WTC11 (cell line): Measurements from ENCODE around the gene MVD. TPM values are rescaled to one million over a fixed set of nuclear protein-coding genes. Genes with fewer than 3 reads are reported as not detected.

Experiments used
- ATAC-seq: fragments of 200-7000 bp; cut with Tn5 transposase; 2 replicates; pipeline ENCODE4 v1.10.0; 2021; ENCODE audit warnings: mild to moderate bottlenecking, moderate library complexity
- CTCF ChIA-PET: fragments of 300-600 bp; sonication (Branson Sonifier 250); formaldehyde crosslinking; loops from one replicate; lab custom pipeline; 2021; ENCODE audit warnings: antibody characterized with exemption; lab: Charles Lee
- POLR2A ChIA-PET: fragments of 350-600 bp; sonication (Branson Sonifier 250); formaldehyde crosslinking; loops from one replicate; lab custom pipeline; 2021; ENCODE audit warnings: antibody characterized with exemption; lab: Charles Lee
- DNase-seq: peaks from one replicate; pipeline ENCODE4 v3.0.0; 2021; ENCODE audit warnings: low spot score
- H3K27ac Mint-ChIP-seq: 2 replicates; pipeline ENCODE4 v1.8.0; 2021; ENCODE audit warnings: mixed read lengths
- H3K27me3 Mint-ChIP-seq: 2 replicates; pipeline ENCODE4 v1.8.0; 2021; ENCODE audit warnings: low read depth, mild to moderate bottlenecking, moderate library complexity, mixed read lengths
- H3K36me3 Mint-ChIP-seq: 2 replicates; pipeline ENCODE4 v1.8.0; 2021; ENCODE audit warnings: mixed read lengths
- H3K4me1 Mint-ChIP-seq: 2 replicates; pipeline ENCODE4 v1.8.0; 2022; ENCODE audit warnings: mixed read lengths
- H3K4me3 Mint-ChIP-seq: 2 replicates; pipeline ENCODE4 v1.8.0; 2021; ENCODE audit warnings: mild to moderate bottlenecking, moderate library complexity, mixed read lengths
- H3K9me3 Mint-ChIP-seq: 2 replicates; pipeline ENCODE4 v1.8.0; 2021; ENCODE audit warnings: mixed read lengths
- CBFB ChIP-seq: sonication (generic); formaldehyde crosslinking; IDR thresholded peaks from 2 replicates; pipeline ENCODE4 v1.8.1; 2022; ENCODE audit warnings: mild to moderate bottlenecking, low read depth, missing genetic modification reagents
- CREB1 ChIP-seq: sonication (generic); formaldehyde crosslinking; IDR thresholded peaks from 2 replicates; pipeline ENCODE4 v1.8.0; 2023; ENCODE audit warnings: mild to moderate bottlenecking, missing genetic modification reagents
- ELF4 ChIP-seq: sonication (generic); formaldehyde crosslinking; IDR thresholded peaks from 2 replicates; pipeline ENCODE4 v1.8.1; 2022; ENCODE audit warnings: low read depth, mild to moderate bottlenecking, moderate library complexity, missing genetic modification reagents
- EMX1 ChIP-seq: fragments of 250-450 bp; sonication (Bioruptor Pico); IDR thresholded peaks from 2 replicates; pipeline ENCODE4 v1.8.0; 2021; ENCODE audit warnings: mild to moderate bottlenecking
- ESRRA ChIP-seq: sonication (generic); formaldehyde crosslinking; IDR thresholded peaks from 2 replicates; pipeline ENCODE4 v1.8.1; 2022; ENCODE audit warnings: mild to moderate bottlenecking, missing genetic modification reagents, borderline replicate concordance
- GRHL2 ChIP-seq: fragments of 250-450 bp; sonication (Bioruptor Pico); IDR thresholded peaks from 2 replicates; pipeline ENCODE4 v1.8.0; 2022; ENCODE audit warnings: mild to moderate bottlenecking, moderate library complexity; ENCODE audit not compliant: insufficient replicate concordance, severe bottlenecking
- NFATC4 ChIP-seq: fragments of 250-450 bp; sonication (Bioruptor Pico); IDR thresholded peaks from 2 replicates; pipeline ENCODE4 v1.9.0; 2021; ENCODE audit warnings: mild to moderate bottlenecking
- NFE2L1 ChIP-seq: sonication (generic); formaldehyde crosslinking; IDR thresholded peaks from 2 replicates; pipeline ENCODE4 v1.8.1; 2023; ENCODE audit warnings: missing genetic modification reagents
- NR2C2 ChIP-seq: sonication (generic); formaldehyde crosslinking; IDR thresholded peaks from 2 replicates; pipeline ENCODE4 v1.8.0; 2022; ENCODE audit warnings: mild to moderate bottlenecking, missing genetic modification reagents
- OVOL2 ChIP-seq: fragments of 250-450 bp; sonication (Bioruptor Pico); IDR thresholded peaks from 2 replicates; pipeline ENCODE4 v1.9.0; 2021; ENCODE audit warnings: mild to moderate bottlenecking, borderline replicate concordance
- RORB ChIP-seq: fragments of 250-450 bp; sonication (Bioruptor Pico); IDR thresholded peaks from 2 replicates; pipeline ENCODE4 v1.9.0; 2021; ENCODE audit warnings: mild to moderate bottlenecking
- SMAD3 ChIP-seq: sonication (generic); formaldehyde crosslinking; IDR thresholded peaks from 2 replicates; pipeline ENCODE4 v1.8.0; 2022; ENCODE audit warnings: missing genetic modification reagents, mild to moderate bottlenecking, borderline replicate concordance
- SMAD4 ChIP-seq: sonication (generic); formaldehyde crosslinking; IDR thresholded peaks from 2 replicates; pipeline ENCODE4 v1.8.0; 2022; ENCODE audit warnings: mild to moderate bottlenecking, missing genetic modification reagents
- SOX15 ChIP-seq: fragments of 250-450 bp; sonication (Bioruptor Pico); IDR thresholded peaks from 2 replicates; pipeline ENCODE4 v1.9.0; 2021; ENCODE audit warnings: mild to moderate bottlenecking
- SP1 ChIP-seq: sonication (generic); formaldehyde crosslinking; conservative IDR thresholded peaks from 2 replicates; pipeline ENCODE4 v1.8.1; 2022; ENCODE audit warnings: missing genetic modification reagents
- TCF7 ChIP-seq: sonication (generic); formaldehyde crosslinking; IDR thresholded peaks from 2 replicates; pipeline ENCODE4 v1.8.0; 2022; ENCODE audit warnings: mild to moderate bottlenecking, low read depth, missing genetic modification reagents, moderate library complexity
- TEAD4 ChIP-seq: sonication (generic); formaldehyde crosslinking; IDR thresholded peaks from 2 replicates; pipeline ENCODE4 v1.8.0; 2022; ENCODE audit warnings: mild to moderate bottlenecking, missing genetic modification reagents
- ZNF416 ChIP-seq: fragments of 250-450 bp; sonication (Bioruptor Pico); IDR thresholded peaks from 2 replicates; pipeline ENCODE4 v1.9.0; 2021; ENCODE audit warnings: mild to moderate bottlenecking, inconsistent platforms
- total RNA-seq: library from RNA; stranded (reverse); gene quantifications from 3 replicates; pipeline ENCODE4 v1.2.3, GENCODE V29; 2021
- TF ChIP-seq, protein P1 (sequence below): sonication (generic); formaldehyde crosslinking; IDR thresholded peaks from 2 replicates; pipeline ENCODE4 v1.8.1; 2023; ENCODE audit warnings: mild to moderate bottlenecking, missing genetic modification reagents
- TF ChIP-seq, protein P2 (sequence below): fragments of 200-600 bp; IDR thresholded peaks from 2 replicates; pipeline ENCODE4 v1.8.0; 2022; ENCODE audit warnings: antibody characterized with exemption
- TF ChIP-seq, protein P3 (sequence below): fragments of 250-450 bp; sonication (Bioruptor Pico); IDR thresholded peaks from 2 replicates; pipeline ENCODE4 v2.1.2; 2022; ENCODE audit warnings: mild to moderate bottlenecking, moderate library complexity
- TF ChIP-seq, protein P4 (sequence below): sonication (generic); formaldehyde crosslinking; conservative IDR thresholded peaks from 2 replicates; pipeline ENCODE4 v1.8.1; 2023; ENCODE audit warnings: mild to moderate bottlenecking, low read depth, missing genetic modification reagents, moderate library complexity
- TF ChIP-seq, protein P5 (sequence below): sonication (generic); formaldehyde crosslinking; IDR thresholded peaks from 2 replicates; pipeline ENCODE4 v1.8.0; 2023; ENCODE audit warnings: mild to moderate bottlenecking, missing genetic modification reagents
- TF ChIP-seq, protein P6 (sequence below): fragments of 250-450 bp; sonication (Bioruptor Pico); IDR thresholded peaks from 2 replicates; pipeline ENCODE4 v1.8.0; 2021; ENCODE audit warnings: mild to moderate bottlenecking
- TF ChIP-seq, protein P7 (sequence below): sonication (generic); formaldehyde crosslinking; IDR thresholded peaks from 2 replicates; pipeline ENCODE4 v1.8.0; 2022; ENCODE audit warnings: mild to moderate bottlenecking, missing genetic modification reagents

The MVD gene
- total RNA-seq, 1 experiment from 2014 or later = 113 TPM

DNA sequence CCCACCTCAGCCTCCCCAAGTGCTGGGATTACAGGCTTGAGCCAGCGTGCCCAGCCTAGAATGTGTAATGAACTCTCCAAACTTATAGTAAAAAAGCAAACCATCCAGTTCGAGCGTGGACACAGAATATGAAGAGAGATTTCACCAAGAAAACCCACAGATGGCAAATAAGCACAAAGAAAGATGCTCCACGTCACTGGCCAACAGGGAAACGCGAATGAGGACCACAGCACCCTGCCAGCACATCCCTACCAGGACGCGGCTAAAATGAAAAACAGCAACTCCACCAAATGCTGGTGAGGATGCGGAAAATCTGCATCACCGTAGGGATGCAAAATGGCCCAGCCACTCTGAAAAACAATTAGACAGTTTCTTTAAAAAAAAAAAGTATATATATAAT, 1.4 kb downstream of the MVD start:
- Mint-ChIP-seq H3K36me3 (peaks cover 5% of the 10 kb centered on the region; the same call in 1 of the 2 replicates), H3K4me1 (peaks cover 17% of the 10 kb centered on the region), H3K4me3 (peak overlapping the region; percentile 44), H3K27ac (peak overlapping the region; percentile 75), H3K9me3 (no peaks in the 10 kb centered on the region), H3K27me3 (no peaks in the 10 kb centered on the region; the same call in 1 of the 2 replicates)
- ChIA-PET CTCF (no interaction called here), POLR2A (no interaction called here)
- DNase-seq = no peak
- TF ChIP-seq SMAD4 = no peak
- no peak for TF ChIP-seq ESRRA (CRISPR knock-in tag)
- no peak for TF ChIP-seq SMAD3 (CRISPR knock-in tag)
- TF ChIP-seq, protein P1, sequence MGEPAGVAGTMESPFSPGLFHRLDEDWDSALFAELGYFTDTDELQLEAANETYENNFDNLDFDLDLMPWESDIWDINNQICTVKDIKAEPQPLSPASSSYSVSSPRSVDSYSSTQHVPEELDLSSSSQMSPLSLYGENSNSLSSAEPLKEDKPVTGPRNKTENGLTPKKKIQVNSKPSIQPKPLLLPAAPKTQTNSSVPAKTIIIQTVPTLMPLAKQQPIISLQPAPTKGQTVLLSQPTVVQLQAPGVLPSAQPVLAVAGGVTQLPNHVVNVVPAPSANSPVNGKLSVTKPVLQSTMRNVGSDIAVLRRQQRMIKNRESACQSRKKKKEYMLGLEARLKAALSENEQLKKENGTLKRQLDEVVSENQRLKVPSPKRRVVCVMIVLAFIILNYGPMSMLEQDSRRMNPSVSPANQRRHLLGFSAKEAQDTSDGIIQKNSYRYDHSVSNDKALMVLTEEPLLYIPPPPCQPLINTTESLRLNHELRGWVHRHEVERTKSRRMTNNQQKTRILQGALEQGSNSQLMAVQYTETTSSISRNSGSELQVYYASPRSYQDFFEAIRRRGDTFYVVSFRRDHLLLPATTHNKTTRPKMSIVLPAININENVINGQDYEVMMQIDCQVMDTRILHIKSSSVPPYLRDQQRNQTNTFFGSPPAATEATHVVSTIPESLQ (CRISPR knock-in tag) = no peak
- no peak for TF ChIP-seq EMX1 (CRISPR knock-in tag)
- TF ChIP-seq SOX15 (CRISPR knock-in tag) = no peak
- no peak for TF ChIP-seq ELF4 (CRISPR knock-in tag)
- TF ChIP-seq, protein P2, sequence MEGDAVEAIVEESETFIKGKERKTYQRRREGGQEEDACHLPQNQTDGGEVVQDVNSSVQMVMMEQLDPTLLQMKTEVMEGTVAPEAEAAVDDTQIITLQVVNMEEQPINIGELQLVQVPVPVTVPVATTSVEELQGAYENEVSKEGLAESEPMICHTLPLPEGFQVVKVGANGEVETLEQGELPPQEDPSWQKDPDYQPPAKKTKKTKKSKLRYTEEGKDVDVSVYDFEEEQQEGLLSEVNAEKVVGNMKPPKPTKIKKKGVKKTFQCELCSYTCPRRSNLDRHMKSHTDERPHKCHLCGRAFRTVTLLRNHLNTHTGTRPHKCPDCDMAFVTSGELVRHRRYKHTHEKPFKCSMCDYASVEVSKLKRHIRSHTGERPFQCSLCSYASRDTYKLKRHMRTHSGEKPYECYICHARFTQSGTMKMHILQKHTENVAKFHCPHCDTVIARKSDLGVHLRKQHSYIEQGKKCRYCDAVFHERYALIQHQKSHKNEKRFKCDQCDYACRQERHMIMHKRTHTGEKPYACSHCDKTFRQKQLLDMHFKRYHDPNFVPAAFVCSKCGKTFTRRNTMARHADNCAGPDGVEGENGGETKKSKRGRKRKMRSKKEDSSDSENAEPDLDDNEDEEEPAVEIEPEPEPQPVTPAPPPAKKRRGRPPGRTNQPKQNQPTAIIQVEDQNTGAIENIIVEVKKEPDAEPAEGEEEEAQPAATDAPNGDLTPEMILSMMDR = no peak
- TF ChIP-seq, protein P3, sequence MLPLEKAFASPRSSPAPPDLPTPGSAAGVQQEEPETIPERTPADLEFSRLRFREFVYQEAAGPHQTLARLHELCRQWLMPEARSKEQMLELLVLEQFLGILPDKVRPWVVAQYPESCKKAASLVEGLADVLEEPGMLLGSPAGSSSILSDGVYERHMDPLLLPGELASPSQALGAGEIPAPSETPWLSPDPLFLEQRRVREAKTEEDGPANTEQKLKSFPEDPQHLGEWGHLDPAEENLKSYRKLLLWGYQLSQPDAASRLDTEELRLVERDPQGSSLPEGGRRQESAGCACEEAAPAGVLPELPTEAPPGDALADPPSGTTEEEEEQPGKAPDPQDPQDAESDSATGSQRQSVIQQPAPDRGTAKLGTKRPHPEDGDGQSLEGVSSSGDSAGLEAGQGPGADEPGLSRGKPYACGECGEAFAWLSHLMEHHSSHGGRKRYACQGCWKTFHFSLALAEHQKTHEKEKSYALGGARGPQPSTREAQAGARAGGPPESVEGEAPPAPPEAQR (CRISPR knock-in tag) = no peak
- TF ChIP-seq, protein P4, sequence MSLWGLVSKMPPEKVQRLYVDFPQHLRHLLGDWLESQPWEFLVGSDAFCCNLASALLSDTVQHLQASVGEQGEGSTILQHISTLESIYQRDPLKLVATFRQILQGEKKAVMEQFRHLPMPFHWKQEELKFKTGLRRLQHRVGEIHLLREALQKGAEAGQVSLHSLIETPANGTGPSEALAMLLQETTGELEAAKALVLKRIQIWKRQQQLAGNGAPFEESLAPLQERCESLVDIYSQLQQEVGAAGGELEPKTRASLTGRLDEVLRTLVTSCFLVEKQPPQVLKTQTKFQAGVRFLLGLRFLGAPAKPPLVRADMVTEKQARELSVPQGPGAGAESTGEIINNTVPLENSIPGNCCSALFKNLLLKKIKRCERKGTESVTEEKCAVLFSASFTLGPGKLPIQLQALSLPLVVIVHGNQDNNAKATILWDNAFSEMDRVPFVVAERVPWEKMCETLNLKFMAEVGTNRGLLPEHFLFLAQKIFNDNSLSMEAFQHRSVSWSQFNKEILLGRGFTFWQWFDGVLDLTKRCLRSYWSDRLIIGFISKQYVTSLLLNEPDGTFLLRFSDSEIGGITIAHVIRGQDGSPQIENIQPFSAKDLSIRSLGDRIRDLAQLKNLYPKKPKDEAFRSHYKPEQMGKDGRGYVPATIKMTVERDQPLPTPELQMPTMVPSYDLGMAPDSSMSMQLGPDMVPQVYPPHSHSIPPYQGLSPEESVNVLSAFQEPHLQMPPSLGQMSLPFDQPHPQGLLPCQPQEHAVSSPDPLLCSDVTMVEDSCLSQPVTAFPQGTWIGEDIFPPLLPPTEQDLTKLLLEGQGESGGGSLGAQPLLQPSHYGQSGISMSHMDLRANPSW (CRISPR knock-in tag) = no peak
- TF ChIP-seq NFATC4 (CRISPR knock-in tag) = no peak
- TF ChIP-seq, protein P5, sequence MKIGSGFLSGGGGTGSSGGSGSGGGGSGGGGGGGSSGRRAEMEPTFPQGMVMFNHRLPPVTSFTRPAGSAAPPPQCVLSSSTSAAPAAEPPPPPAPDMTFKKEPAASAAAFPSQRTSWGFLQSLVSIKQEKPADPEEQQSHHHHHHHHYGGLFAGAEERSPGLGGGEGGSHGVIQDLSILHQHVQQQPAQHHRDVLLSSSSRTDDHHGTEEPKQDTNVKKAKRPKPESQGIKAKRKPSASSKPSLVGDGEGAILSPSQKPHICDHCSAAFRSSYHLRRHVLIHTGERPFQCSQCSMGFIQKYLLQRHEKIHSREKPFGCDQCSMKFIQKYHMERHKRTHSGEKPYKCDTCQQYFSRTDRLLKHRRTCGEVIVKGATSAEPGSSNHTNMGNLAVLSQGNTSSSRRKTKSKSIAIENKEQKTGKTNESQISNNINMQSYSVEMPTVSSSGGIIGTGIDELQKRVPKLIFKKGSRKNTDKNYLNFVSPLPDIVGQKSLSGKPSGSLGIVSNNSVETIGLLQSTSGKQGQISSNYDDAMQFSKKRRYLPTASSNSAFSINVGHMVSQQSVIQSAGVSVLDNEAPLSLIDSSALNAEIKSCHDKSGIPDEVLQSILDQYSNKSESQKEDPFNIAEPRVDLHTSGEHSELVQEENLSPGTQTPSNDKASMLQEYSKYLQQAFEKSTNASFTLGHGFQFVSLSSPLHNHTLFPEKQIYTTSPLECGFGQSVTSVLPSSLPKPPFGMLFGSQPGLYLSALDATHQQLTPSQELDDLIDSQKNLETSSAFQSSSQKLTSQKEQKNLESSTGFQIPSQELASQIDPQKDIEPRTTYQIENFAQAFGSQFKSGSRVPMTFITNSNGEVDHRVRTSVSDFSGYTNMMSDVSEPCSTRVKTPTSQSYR (CRISPR knock-in tag) = no peak
- no peak for ATAC-seq

DNA sequence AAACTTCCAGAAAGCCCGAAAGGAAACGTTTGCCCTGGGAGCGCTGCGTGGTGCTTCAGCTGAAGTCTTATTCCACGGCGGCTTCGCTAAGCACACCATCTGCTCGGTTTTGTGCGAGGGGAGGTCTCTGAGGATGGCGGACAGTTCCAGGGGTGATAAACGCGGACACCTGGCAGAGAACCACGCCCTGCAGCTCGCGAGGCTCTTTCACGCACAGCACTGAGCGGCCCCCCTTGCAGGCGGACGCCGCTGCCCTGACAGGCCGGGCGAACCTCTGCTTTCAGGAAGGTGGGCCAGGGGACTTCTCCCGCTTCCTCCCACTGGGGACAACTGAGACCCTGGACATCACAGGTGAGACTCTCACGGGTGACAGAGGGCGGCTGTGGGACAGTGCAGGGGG, 3.7 kb downstream of the MVD start:
- Mint-ChIP-seq H3K4me1 (peaks cover 14% of the 10 kb centered on the region), H3K36me3 (peaks cover 11% of the 10 kb centered on the region; the same call in 1 of the 2 replicates), H3K4me3 (no peak overlapping the region), H3K27ac (no peak overlapping the region), H3K9me3 (no peaks in the 10 kb centered on the region), H3K27me3 (no peaks in the 10 kb centered on the region; the same call in 1 of the 2 replicates)
- DNase-seq = no peak
- ATAC-seq = no peak
- ChIA-PET POLR2A (no interaction called here), CTCF (interaction anchor here (1.0 to 1.7 kb wide), 2 partner anchors 49 to 78 kb away, joined by 3 to 5 read pairs; no protein-coding TSS in a partner anchor)
- TF ChIP-seq EMX1 (CRISPR knock-in tag) = no peak
- TF ChIP-seq TEAD4 = no peak
- TF ChIP-seq SP1 (CRISPR knock-in tag) = no peak
- TF ChIP-seq, protein P6, sequence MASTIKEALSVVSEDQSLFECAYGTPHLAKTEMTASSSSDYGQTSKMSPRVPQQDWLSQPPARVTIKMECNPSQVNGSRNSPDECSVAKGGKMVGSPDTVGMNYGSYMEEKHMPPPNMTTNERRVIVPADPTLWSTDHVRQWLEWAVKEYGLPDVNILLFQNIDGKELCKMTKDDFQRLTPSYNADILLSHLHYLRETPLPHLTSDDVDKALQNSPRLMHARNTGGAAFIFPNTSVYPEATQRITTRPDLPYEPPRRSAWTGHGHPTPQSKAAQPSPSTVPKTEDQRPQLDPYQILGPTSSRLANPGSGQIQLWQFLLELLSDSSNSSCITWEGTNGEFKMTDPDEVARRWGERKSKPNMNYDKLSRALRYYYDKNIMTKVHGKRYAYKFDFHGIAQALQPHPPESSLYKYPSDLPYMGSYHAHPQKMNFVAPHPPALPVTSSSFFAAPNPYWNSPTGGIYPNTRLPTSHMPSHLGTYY (CRISPR knock-in tag) = no peak
- TF ChIP-seq NFE2L1 = no peak
- no peak for TF ChIP-seq ZNF416 (CRISPR knock-in tag)
- no peak for TF ChIP-seq GRHL2
- TF ChIP-seq RORB (CRISPR knock-in tag) = no peak
- TF ChIP-seq, protein P7, sequence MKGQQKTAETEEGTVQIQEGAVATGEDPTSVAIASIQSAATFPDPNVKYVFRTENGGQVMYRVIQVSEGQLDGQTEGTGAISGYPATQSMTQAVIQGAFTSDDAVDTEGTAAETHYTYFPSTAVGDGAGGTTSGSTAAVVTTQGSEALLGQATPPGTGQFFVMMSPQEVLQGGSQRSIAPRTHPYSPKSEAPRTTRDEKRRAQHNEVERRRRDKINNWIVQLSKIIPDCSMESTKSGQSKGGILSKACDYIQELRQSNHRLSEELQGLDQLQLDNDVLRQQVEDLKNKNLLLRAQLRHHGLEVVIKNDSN (CRISPR knock-in tag) = no peak
- TF ChIP-seq NR2C2 (CRISPR knock-in tag) = no peak
- TF ChIP-seq CBFB = no peak
- no peak for TF ChIP-seq OVOL2
- TF ChIP-seq CREB1 = no peak
- TF ChIP-seq TCF7 = no peak
